Osteocyte (in vitro differentiated cells): ENCODE data around the gene RUFY3. TPM values are rescaled to one million over a fixed set of nuclear protein-coding genes. Genes with fewer than 3 reads are reported as not detected.

ENCODE experiments used
- DNase-seq: peaks from one replicate; pipeline ENCODE4 v3.0.0; 2021; ENCODE audit warnings: mixed read lengths; ENCODE audit not compliant: unreplicated experiment; ENCODE audit errors: extremely low spot score
- H3K27ac Mint-ChIP-seq: one replicate; pipeline ENCODE4 v1.8.0; 2021; ENCODE audit warnings: mild to moderate bottlenecking, mixed read lengths; ENCODE audit not compliant: unreplicated experiment
- H3K27me3 Mint-ChIP-seq: one replicate; pipeline ENCODE4 v1.8.0; 2021; ENCODE audit warnings: mixed read lengths; ENCODE audit not compliant: unreplicated experiment
- H3K36me3 Mint-ChIP-seq: one replicate; pipeline ENCODE4 v1.8.0; 2021; ENCODE audit warnings: mixed read lengths; ENCODE audit not compliant: unreplicated experiment
- H3K4me1 Mint-ChIP-seq: one replicate; pipeline ENCODE4 v1.8.0; 2021; ENCODE audit warnings: mixed read lengths; ENCODE audit not compliant: unreplicated experiment
- H3K4me3 Mint-ChIP-seq: one replicate; pipeline ENCODE4 v1.8.0; 2021; ENCODE audit warnings: mild to moderate bottlenecking, moderate library complexity, mixed read lengths; ENCODE audit not compliant: unreplicated experiment
- H3K9me3 Mint-ChIP-seq: one replicate; pipeline ENCODE4 v1.8.0; 2021; ENCODE audit warnings: mixed read lengths; ENCODE audit not compliant: unreplicated experiment
- total RNA-seq: library from RNA; stranded (reverse); gene quantifications from 2 replicates; pipeline ENCODE4 v1.2.1, GENCODE V29; 2021
- TF ChIP-seq, protein P1 (sequence below): fragments of 200-600 bp; sonication (generic); IDR thresholded peaks from 2 replicates; pipeline ENCODE4 v1.5.0; 2021; ENCODE audit warnings: antibody characterized with exemption, mild to moderate bottlenecking, moderate library complexity

The RUFY3 gene
- total RNA-seq, 1 donor from 2014 or later, result 73.5 TPM

GRCh38 chr4:70787496-70787895, 65.7 kb downstream of the RUFY3 start:
- no peak overlapping the region for H3K4me3 Mint-ChIP-seq
- no peaks in the 10 kb centered on the region for H3K27me3 Mint-ChIP-seq
- TF ChIP-seq, protein P1, sequence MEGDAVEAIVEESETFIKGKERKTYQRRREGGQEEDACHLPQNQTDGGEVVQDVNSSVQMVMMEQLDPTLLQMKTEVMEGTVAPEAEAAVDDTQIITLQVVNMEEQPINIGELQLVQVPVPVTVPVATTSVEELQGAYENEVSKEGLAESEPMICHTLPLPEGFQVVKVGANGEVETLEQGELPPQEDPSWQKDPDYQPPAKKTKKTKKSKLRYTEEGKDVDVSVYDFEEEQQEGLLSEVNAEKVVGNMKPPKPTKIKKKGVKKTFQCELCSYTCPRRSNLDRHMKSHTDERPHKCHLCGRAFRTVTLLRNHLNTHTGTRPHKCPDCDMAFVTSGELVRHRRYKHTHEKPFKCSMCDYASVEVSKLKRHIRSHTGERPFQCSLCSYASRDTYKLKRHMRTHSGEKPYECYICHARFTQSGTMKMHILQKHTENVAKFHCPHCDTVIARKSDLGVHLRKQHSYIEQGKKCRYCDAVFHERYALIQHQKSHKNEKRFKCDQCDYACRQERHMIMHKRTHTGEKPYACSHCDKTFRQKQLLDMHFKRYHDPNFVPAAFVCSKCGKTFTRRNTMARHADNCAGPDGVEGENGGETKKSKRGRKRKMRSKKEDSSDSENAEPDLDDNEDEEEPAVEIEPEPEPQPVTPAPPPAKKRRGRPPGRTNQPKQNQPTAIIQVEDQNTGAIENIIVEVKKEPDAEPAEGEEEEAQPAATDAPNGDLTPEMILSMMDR, result no peak

GRCh38 chr4:70788733-70789132, 67.0 kb downstream of the RUFY3 start:
- Mint-ChIP-seq H3K27ac (no peak overlapping the region), H3K9me3 (no peaks in the 10 kb centered on the region), H3K4me3 (no peak overlapping the region), H3K36me3 (peaks cover 49% of the 10 kb centered on the region), H3K4me1 (no peaks in the 10 kb centered on the region), H3K27me3 (no peaks in the 10 kb centered on the region)
- TF ChIP-seq, protein P1, result no peak
- DNase-seq, result no peak

More at GRCh38 chr4:70787496-70787895, 65.7 kb downstream of the RUFY3 start:
- Mint-ChIP-seq H3K4me1 (no peaks in the 10 kb centered on the region), H3K27ac (no peak overlapping the region), H3K9me3 (no peaks in the 10 kb centered on the region), H3K36me3 (peaks cover 49% of the 10 kb centered on the region)
- DNase-seq, result no peak

DNA sequence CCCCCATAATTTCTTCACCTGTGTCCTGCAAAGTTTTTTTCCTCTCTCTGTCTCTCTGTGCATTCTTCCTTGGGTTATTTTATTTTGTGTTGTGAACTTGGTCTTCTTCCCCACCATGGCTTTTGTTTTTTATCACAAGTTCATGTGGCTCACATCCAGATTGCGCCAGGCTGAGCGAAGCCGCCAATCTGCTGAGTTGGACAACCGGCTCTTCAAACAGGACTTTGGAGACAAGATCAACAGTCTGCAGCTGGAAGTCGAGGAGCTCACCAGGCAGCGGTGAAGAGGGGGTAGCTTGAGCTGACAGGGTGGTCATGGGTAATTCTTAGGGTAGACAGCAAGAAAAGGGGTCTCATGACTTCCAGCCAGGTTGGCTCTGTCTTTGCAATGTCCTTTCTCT, 71.9 kb downstream of the RUFY3 start:
- H3K27me3 Mint-ChIP-seq, result no peaks in the 10 kb centered on the region
- H3K4me3 Mint-ChIP-seq, result no peak overlapping the region
- no peaks in the 10 kb centered on the region for H3K9me3 Mint-ChIP-seq
- TF ChIP-seq, protein P1, result no peak
- no peak for DNase-seq
- peaks cover 38% of the 10 kb centered on the region for H3K36me3 Mint-ChIP-seq
- H3K4me1 Mint-ChIP-seq, result no peaks in the 10 kb centered on the region
- no peak overlapping the region for H3K27ac Mint-ChIP-seq

GRCh38 chr4:70801265-70801809, 79.6 kb downstream of the RUFY3 start:
- H3K4me3 Mint-ChIP-seq, result no peak overlapping the region
- no peak overlapping the region for H3K27ac Mint-ChIP-seq
- TF ChIP-seq, protein P1, result no peak
- H3K36me3 Mint-ChIP-seq, result peaks cover 31% of the 10 kb centered on the region
- no peak for DNase-seq
- no peaks in the 10 kb centered on the region for H3K4me1 Mint-ChIP-seq
- no peaks in the 10 kb centered on the region for H3K9me3 Mint-ChIP-seq
- no peaks in the 10 kb centered on the region for H3K27me3 Mint-ChIP-seq

GRCh38 chr4:70802928-70803580, 81.3 kb downstream of the RUFY3 start:
- no peaks in the 10 kb centered on the region for H3K27me3 Mint-ChIP-seq
- no peaks in the 10 kb centered on the region for H3K9me3 Mint-ChIP-seq
- no peak overlapping the region for H3K4me3 Mint-ChIP-seq
- TF ChIP-seq, protein P1, result no peak
- H3K4me1 Mint-ChIP-seq, result no peaks in the 10 kb centered on the region
- no peak for DNase-seq
- H3K36me3 Mint-ChIP-seq, result peaks cover 34% of the 10 kb centered on the region
- H3K27ac Mint-ChIP-seq, result no peak overlapping the region
